Activated CD4-positive, alpha-beta T cell treated with anti-CD3 and anti-CD28 coated beads, Interleukin-2, amount 10 ng/mL, durations not matched to agents 24 days and 14 days (primary cell): ENCODE measurements around the gene CEP20. TPM values are rescaled to one million over a fixed set of nuclear protein-coding genes. Genes with fewer than 3 reads are reported as not detected.
"Not testable (repeated sequence)": the region's sequence is repeated elsewhere in the genome, so short reads cannot be mapped to it uniquely, and the experiment has no call there.

ENCODE experiments used
- DNase-seq: peaks from one replicate; pipeline ENCODE4 v3.0.0; 2022
- H3K27ac Mint-ChIP-seq: one replicate; pipeline ENCODE4 v1.8.0; 2022; ENCODE audit warnings: mild to moderate bottlenecking, mixed read lengths
- H3K27me3 Mint-ChIP-seq: one replicate; pipeline ENCODE4 v1.8.0; 2022; ENCODE audit warnings: mixed read lengths
- H3K36me3 Mint-ChIP-seq: one replicate; pipeline ENCODE4 v1.8.0; 2022; ENCODE audit warnings: low read depth, mild to moderate bottlenecking, mixed read lengths
- H3K4me1 Mint-ChIP-seq: one replicate; pipeline ENCODE4 v1.8.0; 2021; ENCODE audit warnings: mixed read lengths
- H3K4me3 Mint-ChIP-seq: one replicate; pipeline ENCODE4 v1.8.0; 2022; ENCODE audit warnings: mild to moderate bottlenecking, moderate library complexity, mixed read lengths
- H3K9me3 Mint-ChIP-seq: one replicate; pipeline ENCODE4 v1.8.0; 2021; ENCODE audit warnings: mixed read lengths
- intact Hi-C: fragments of 100-400 bp; cut with micrococcal nuclease; formaldehyde crosslinking; loops from one replicate; pipeline ENCODE4 v1.15.1; 2023
- total RNA-seq: library from RNA; stranded (reverse); gene quantifications from 2 replicates; pipeline ENCODE4 v1.2.3, GENCODE V29; 2022

Gene CEP20, protein sequence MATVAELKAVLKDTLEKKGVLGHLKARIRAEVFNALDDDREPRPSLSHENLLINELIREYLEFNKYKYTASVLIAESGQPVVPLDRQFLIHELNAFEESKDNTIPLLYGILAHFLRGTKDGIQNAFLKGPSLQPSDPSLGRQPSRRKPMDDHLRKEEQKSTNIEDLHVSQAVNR
- 39.2 and 46.1 TPM in 2 replicates for total RNA-seq

DNA sequence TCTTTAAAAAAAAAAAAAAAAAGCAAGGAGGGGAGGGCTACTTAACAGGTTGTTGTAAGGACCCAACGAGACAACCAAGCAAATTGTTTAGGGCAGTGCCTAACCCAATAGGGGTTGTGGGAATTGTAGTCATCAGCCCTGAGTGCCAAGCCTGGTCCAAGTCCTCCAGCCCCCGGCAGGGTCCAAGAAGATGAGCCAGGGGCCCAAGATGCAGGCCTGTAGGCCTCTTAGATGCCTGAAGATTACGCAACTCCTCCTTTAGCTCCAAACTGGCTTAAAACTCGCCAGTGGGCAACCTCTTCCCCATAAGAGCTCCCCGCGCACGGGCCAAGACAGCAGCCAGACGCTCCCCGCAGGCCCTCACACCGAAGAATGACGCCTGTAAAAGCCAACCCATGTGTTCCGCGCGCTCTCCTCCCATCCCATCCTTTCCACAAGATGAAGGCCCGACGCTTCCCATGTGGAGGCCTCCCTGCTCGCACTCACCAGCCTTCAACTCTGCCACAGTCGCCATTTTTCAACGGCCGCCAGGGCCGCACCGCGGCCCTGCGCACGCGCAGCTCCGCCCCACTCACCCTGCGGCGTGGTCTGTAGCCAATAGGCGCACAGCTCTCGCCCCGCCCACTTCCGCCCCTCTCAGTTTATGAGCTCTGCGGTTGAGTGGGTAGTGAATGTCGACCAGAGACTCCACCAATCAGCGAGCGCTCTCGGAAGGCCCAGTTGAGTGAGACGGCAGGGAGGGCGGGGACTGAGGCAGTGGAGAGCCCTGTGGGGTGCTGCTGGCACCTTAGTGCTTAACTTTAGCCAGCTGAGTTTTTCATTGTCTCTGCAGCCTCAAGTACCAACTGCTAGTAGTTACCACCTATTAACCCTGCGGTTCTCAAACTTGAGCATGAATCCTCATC lies at the start of gene CEP20:
TSS of gene CEP20 (minus strand) at position 532 of the 905 bp plus-strand sequence. CDS start at position 514, 18 bp downstream.
- H3K4me1 Mint-ChIP-seq: peaks cover 31% of the 10 kb centered on the region

DNA sequence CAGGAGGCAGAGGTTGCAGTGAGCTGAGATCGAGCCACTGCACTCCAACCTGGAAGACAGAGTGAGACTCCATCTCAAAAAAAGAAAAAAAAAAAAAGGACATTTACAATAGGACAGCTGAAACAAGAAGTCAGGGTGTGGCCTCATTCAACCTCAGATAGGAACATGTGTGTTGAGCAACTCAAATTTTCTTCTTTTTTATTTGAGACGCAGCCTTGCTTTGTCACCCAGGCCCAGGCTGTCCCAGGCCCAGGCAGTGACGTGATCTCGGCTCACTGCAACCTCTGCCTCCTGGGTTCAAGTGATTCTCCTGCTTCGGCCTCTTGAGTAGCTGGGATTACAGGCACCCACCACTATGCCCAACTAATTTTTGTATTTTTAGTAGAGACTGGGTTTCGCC lies 48.4 kb upstream of the CEP20 start:
- peaks cover 10% of the 10 kb centered on the region for H3K4me1 Mint-ChIP-seq
- H3K9me3 Mint-ChIP-seq, H3K27ac Mint-ChIP-seq, H3K4me3 Mint-ChIP-seq, DNase-seq, intact Hi-C loops, H3K36me3 Mint-ChIP-seq: not testable (repeated sequence)
- peaks cover 11% of the 10 kb centered on the region for H3K27me3 Mint-ChIP-seq

More for the DNA sequence above, at the start of gene CEP20:
- intact Hi-C loops: loop anchor here (1.0 to 2.0 kb wide), 5 partner anchors 11 to 246 kb away; partner anchors contain the start of gene MARF1
- peak; percentile 100 for DNase-seq
- Mint-ChIP-seq H3K9me3 (no peaks in the 10 kb centered on the region), H3K36me3 (peaks cover 13% of the 10 kb centered on the region), H3K27me3 (no peaks in the 10 kb centered on the region), H3K27ac (peak within 1 kb of the TSS; percentile 96), H3K4me3 (peak within 1 kb of the TSS; percentile 96)

DNA sequence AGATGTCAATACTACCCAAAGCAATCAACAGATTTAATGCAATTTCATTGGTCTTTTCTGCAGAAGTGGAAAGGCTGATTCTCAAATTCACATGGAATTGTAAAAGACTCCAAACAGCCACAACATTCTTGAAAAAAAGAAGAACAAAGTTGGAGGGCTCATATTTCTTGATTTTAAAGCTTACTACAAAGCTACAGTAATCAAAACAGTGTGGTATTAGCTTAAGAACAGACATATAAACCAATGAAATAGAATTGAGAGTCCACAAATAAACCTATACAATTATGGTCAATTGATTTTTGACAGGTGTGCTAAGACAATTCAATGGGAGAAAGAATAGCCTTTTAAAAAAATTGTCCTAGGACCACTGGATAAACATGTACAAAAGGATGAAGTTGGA lies 46.6 kb upstream of the CEP20 start:
- DNase-seq: no peak
- Mint-ChIP-seq H3K27me3 (peaks cover 11% of the 10 kb centered on the region), H3K4me3 (no peak overlapping the region), H3K9me3 (peaks cover 7% of the 10 kb centered on the region), H3K36me3 (no peaks in the 10 kb centered on the region), H3K4me1 (peaks cover 6% of the 10 kb centered on the region), H3K27ac (no peak overlapping the region)
- intact Hi-C loops: no loop called here

- peaks cover 7% of the 10 kb centered on the region for H3K9me3 Mint-ChIP-seq
- H3K4me3 Mint-ChIP-seq: no peak overlapping the region
- H3K27me3 Mint-ChIP-seq: peaks cover 11% of the 10 kb centered on the region
- no peak for DNase-seq
- no peak overlapping the region for H3K27ac Mint-ChIP-seq
- intact Hi-C loops: no loop called here
- H3K36me3 Mint-ChIP-seq: no peaks in the 10 kb centered on the region
- no peaks in the 10 kb centered on the region for H3K4me1 Mint-ChIP-seq
These were observed 45.4 kb upstream of the CEP20 start for GRCh38 chr16:15933781-15934180.

- Mint-ChIP-seq H3K36me3 (no peaks in the 10 kb centered on the region), H3K27ac (no peak overlapping the region), H3K4me3 (no peak overlapping the region), H3K27me3 (peaks cover 11% of the 10 kb centered on the region), H3K4me1 (no peaks in the 10 kb centered on the region), H3K9me3 (peaks cover 7% of the 10 kb centered on the region)
- intact Hi-C loops: no loop called here
- DNase-seq: no peak
These were observed 44.5 kb upstream of the CEP20 start for GRCh38 chr16:15932939-15933338.

GRCh38 chr16:15928261-15929104 lies 40.1 kb upstream of the CEP20 start:
- no peak overlapping the region for H3K27ac Mint-ChIP-seq
- H3K4me1 Mint-ChIP-seq: no peaks in the 10 kb centered on the region
- H3K36me3 Mint-ChIP-seq: no peaks in the 10 kb centered on the region
- no peak for DNase-seq
- H3K9me3 Mint-ChIP-seq: peaks cover 5% of the 10 kb centered on the region
- no peak overlapping the region for H3K4me3 Mint-ChIP-seq
- intact Hi-C loops: no loop called here
- H3K27me3 Mint-ChIP-seq: peaks cover 4% of the 10 kb centered on the region

DNA sequence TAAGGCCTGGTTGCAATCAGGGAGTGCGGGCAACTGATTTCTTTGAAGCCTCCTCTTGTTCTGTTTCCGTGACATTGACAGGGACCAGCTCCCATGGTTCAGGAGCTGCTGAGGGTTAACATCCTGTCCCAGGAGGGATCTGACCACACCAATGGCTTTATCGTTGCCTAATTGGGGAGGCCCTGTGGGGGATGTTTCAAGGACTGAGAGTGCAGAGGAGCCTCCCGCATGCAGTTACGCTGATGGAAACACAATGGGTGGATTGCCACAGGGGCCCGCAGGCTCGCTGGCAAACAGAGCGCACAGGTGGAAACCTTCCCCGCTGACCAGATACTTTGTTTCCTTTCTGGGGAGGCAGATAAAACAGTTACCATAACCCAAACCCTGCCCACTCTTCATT lies 37.2 kb upstream of the CEP20 start:
- Mint-ChIP-seq H3K9me3 (no peaks in the 10 kb centered on the region), H3K27me3 (no peaks in the 10 kb centered on the region), H3K4me3 (no peak overlapping the region), H3K27ac (no peak overlapping the region), H3K4me1 (no peaks in the 10 kb centered on the region), H3K36me3 (no peaks in the 10 kb centered on the region)
- intact Hi-C loops: no loop called here
- no peak for DNase-seq

DNA sequence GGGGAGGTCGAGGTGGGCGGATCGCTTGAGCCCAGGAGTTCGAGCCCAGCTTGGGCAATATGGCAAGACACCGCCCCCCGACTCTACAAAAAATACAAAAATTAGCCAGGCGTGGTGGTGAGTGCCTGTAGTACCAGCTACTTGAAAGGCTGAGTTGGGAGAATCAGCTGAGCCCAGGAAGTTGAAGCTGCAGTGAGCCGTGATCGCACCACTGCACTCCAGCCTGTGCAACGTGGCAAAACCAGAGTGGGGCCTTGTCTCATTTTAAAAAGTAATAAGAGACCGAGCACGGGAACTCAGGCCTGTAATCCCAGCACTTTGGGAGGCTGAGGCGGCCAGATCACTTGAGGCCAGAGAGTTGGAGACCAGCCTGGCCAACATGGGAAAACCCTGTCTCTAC lies 36.6 kb upstream of the CEP20 start:
- Mint-ChIP-seq H3K27ac (no peak overlapping the region), H3K9me3 (no peaks in the 10 kb centered on the region), H3K36me3 (no peaks in the 10 kb centered on the region), H3K27me3 (peaks cover 2% of the 10 kb centered on the region), H3K4me3 (no peak overlapping the region), H3K4me1 (no peaks in the 10 kb centered on the region)
- DNase-seq: no peak
- intact Hi-C loops: no loop called here

DNA sequence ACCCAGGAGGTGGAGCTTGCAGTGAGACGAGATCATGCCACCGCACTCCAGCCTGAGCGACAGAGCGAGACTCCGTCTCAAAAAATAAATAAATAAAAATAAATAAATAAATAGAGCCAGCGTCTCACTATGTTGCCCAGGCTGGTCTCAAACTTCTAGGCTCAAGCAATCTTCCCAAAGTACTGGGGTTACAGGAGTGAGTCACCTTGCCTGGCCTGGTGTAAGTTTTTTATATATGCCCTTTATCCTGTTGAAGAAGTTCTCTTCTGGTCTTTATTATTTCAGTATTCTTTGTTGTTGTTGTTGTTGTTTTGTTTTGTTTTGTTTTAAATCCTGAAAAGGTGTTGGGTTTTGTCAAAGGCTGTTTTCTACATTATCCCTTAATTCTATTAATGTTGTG lies 30.9 kb upstream of the CEP20 start:
- Mint-ChIP-seq H3K9me3 (peaks cover 4% of the 10 kb centered on the region), H3K27ac (no peak overlapping the region), H3K4me1 (no peaks in the 10 kb centered on the region), H3K36me3 (peaks cover 1% of the 10 kb centered on the region), H3K4me3 (no peak overlapping the region), H3K27me3 (peaks cover 4% of the 10 kb centered on the region)
- intact Hi-C loops: no loop called here
- DNase-seq: no peak

- H3K9me3 Mint-ChIP-seq, intact Hi-C loops, H3K4me3 Mint-ChIP-seq, H3K27me3 Mint-ChIP-seq, DNase-seq, H3K36me3 Mint-ChIP-seq, H3K27ac Mint-ChIP-seq, H3K4me1 Mint-ChIP-seq: not testable (repeated sequence)
These were observed 29.9 kb upstream of the CEP20 start for GRCh38 chr16:15918314-15918713.

DNA sequence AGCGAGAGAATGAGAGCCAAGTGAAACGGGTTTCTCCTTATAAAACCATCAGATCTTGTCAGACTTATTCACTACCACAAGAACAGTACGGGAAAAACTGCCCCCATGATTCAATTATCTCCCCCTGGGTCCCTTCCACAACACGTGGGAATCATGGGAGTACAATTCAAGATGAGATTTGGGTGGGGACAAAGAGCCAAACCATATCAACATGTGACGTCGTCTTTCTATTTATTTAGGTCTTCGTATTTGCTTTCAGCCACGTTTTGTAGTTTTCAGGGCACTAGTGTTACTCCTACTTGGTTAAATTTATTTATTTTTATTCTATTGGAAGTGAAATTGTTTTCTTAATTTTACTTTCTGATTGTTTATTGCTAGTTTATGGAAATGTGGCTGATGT lies 27.9 kb upstream of the CEP20 start:
- intact Hi-C loops: no loop called here
- peaks cover 6% of the 10 kb centered on the region for H3K9me3 Mint-ChIP-seq
- no peak for DNase-seq
- peaks cover 8% of the 10 kb centered on the region for H3K4me1 Mint-ChIP-seq
- no peak overlapping the region for H3K4me3 Mint-ChIP-seq
- peaks cover 4% of the 10 kb centered on the region for H3K27me3 Mint-ChIP-seq
- peaks cover 1% of the 10 kb centered on the region for H3K36me3 Mint-ChIP-seq
- H3K27ac Mint-ChIP-seq: no peak overlapping the region

- no peak overlapping the region for H3K4me3 Mint-ChIP-seq
- intact Hi-C loops: no loop called here
- H3K9me3 Mint-ChIP-seq: peaks cover 9% of the 10 kb centered on the region
- no peak for DNase-seq
- H3K36me3 Mint-ChIP-seq: peaks cover 1% of the 10 kb centered on the region
- peaks cover 10% of the 10 kb centered on the region for H3K4me1 Mint-ChIP-seq
- no peak overlapping the region for H3K27ac Mint-ChIP-seq
- H3K27me3 Mint-ChIP-seq: peaks cover 4% of the 10 kb centered on the region
These were observed 27.2 kb upstream of the CEP20 start for GRCh38 chr16:15915555-15916081.

DNA sequence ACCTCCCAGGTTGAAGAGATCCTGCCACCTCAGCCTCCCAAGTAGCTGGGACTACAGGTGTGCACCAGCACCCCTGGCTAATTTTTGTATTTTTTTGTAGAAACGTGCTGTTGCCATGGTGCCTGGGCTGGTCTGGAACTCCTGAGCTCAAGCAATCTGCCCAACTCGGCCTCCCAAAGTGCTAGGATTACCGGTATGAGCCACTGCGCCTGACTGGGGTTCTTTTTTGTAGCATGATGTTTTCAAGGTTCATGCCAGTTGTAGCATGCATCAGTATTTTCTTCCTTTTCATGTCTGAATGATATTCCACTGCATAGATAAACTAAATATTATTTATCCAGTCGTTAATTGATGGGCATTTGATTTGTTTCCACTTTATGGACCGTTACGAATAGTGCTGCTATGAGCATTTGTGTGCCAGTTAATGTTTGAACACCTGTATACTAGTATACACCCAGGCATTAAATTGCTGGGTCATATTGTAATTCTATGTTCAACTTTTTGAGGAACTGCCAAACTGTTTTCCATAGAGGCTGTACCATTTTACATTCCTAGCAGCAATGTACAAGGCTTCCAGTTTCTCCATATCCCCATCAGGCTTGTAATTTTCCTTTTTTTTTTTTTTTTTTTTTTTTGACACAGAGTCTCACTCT lies 24.8 kb upstream of the CEP20 start:
- peaks cover 10% of the 10 kb centered on the region for H3K4me1 Mint-ChIP-seq
- H3K9me3 Mint-ChIP-seq: peaks cover 11% of the 10 kb centered on the region
- H3K27me3 Mint-ChIP-seq: peaks cover 2% of the 10 kb centered on the region
- peak overlapping the region; percentile 72 for H3K4me3 Mint-ChIP-seq
- peaks cover 1% of the 10 kb centered on the region for H3K36me3 Mint-ChIP-seq
- intact Hi-C loops: no loop called here
- H3K27ac Mint-ChIP-seq: peak overlapping the region; percentile 84
- no peak for DNase-seq
